Parathyroid adenoma (tissue), 2 donors: ENCODE results near the gene TSPEAR.

Source experiments
- H2AFZ ChIP-seq: fragments of 300-600 bp; sonication (generic); one replicate; pipeline ENCODE4 v1.7.0; 2017; ENCODE audit warnings: antibody characterized with exemption, mild to moderate bottlenecking
- H3K27ac ChIP-seq: fragments of 300-600 bp; sonication (generic); one replicate; pipeline ENCODE4 v1.7.0; 2017
- H3K27me3 ChIP-seq: fragments of 300-600 bp; sonication (generic); one replicate; pipeline ENCODE4 v1.7.0; 2017; ENCODE audit warnings: low read length; ENCODE audit not compliant: control insufficient read depth, insufficient read depth
- H3K36me3 ChIP-seq: fragments of 300-600 bp; sonication (generic); one replicate; pipeline ENCODE4 v1.7.0; 2017; ENCODE audit warnings: low read length; ENCODE audit not compliant: control insufficient read depth, insufficient read depth
- H3K4me1 ChIP-seq: fragments of 300-600 bp; sonication (generic); one replicate; pipeline ENCODE4 v1.7.0; 2017; ENCODE audit warnings: control low read depth
- H3K4me2 ChIP-seq: fragments of 300-600 bp; sonication (generic); one replicate; pipeline ENCODE4 v1.7.0; 2017; ENCODE audit warnings: low read length
- H3K4me3 ChIP-seq: fragments of 300-600 bp; sonication (generic); one replicate; pipeline ENCODE4 v1.7.0; 2017; ENCODE audit warnings: low read depth, low read length
- H3K79me2 ChIP-seq: fragments of 300-600 bp; sonication (generic); one replicate; pipeline ENCODE4 v1.7.0; 2017; ENCODE audit warnings: control low read depth
- H3K9ac ChIP-seq: fragments of 300-600 bp; sonication (generic); one replicate; pipeline ENCODE4 v1.7.0; 2017; ENCODE audit warnings: mild to moderate bottlenecking
- H3K9me3 ChIP-seq: fragments of 300-600 bp; sonication (generic); one replicate; pipeline ENCODE4 v1.7.0; 2017; ENCODE audit warnings: low read length; ENCODE audit not compliant: control insufficient read depth
- CTCF ChIP-seq: fragments of 300-600 bp; sonication (generic); IDR thresholded peaks from one replicate; pipeline ENCODE4 v1.7.0; 2017; ENCODE audit warnings: antibody characterized with exemption, mild to moderate bottlenecking
- donor health status: primary hyperparathyroidism.

Gene TSPEAR

GRCh38 chr21:44732956-44733355, 21.6 kb upstream of the TSPEAR start:
- H3K4me3 ChIP-seq: no peak overlapping the region
- no peak overlapping the region for H3K9ac ChIP-seq
- no peaks in the 10 kb centered on the region for H3K36me3 ChIP-seq
- no peak for TF ChIP-seq CTCF
- no peaks in the 10 kb centered on the region for H3K79me2 ChIP-seq
- no peaks in the 10 kb centered on the region for H3K27me3 ChIP-seq
- no peak overlapping the region for H2AFZ ChIP-seq
- no peaks in the 10 kb centered on the region for H3K4me1 ChIP-seq
- no peak overlapping the region for H3K4me2 ChIP-seq
- no peak overlapping the region for H3K27ac ChIP-seq
- no peaks in the 10 kb centered on the region for H3K9me3 ChIP-seq

GRCh38 chr21:44732263-44732662, 20.9 kb upstream of the TSPEAR start:
- TF ChIP-seq CTCF: no peak
- Histone ChIP-seq H3K79me2 (no peaks in the 10 kb centered on the region), H3K9me3 (no peaks in the 10 kb centered on the region), H3K27me3 (no peaks in the 10 kb centered on the region), H3K36me3 (no peaks in the 10 kb centered on the region), H3K4me2 (no peak overlapping the region), H3K4me3 (no peak overlapping the region), H3K9ac (no peak overlapping the region), H2AFZ (no peak overlapping the region), H3K27ac (no peak overlapping the region), H3K4me1 (no peaks in the 10 kb centered on the region)

- no peak for TF ChIP-seq CTCF
- no peaks in the 10 kb centered on the region for H3K9me3 ChIP-seq
- no peak overlapping the region for H3K27ac ChIP-seq
- H3K4me3 ChIP-seq: no peak overlapping the region
- H3K9ac ChIP-seq: no peak overlapping the region
- H3K27me3 ChIP-seq: no peaks in the 10 kb centered on the region
- H3K4me2 ChIP-seq: no peak overlapping the region
- no peaks in the 10 kb centered on the region for H3K4me1 ChIP-seq
- H2AFZ ChIP-seq: no peak overlapping the region
- no peaks in the 10 kb centered on the region for H3K36me3 ChIP-seq
- H3K79me2 ChIP-seq: no peaks in the 10 kb centered on the region
Observed at GRCh38 chr21:44730951-44731579, 19.7 kb upstream of the TSPEAR start.

- no peaks in the 10 kb centered on the region for H3K9me3 ChIP-seq
- H3K27me3 ChIP-seq: no peaks in the 10 kb centered on the region
- TF ChIP-seq CTCF: no peak
Observed at GRCh38 chr21:44730028-44730395, 18.6 kb upstream of the TSPEAR start.

GRCh38 chr21:44729336-44730027, 18.1 kb upstream of the TSPEAR start:
- TF ChIP-seq CTCF: no peak
- Histone ChIP-seq H3K4me1 (no peaks in the 10 kb centered on the region), H3K36me3 (no peaks in the 10 kb centered on the region), H3K79me2 (no peaks in the 10 kb centered on the region), H3K9ac (no peak overlapping the region), H3K9me3 (no peaks in the 10 kb centered on the region), H3K27ac (no peak overlapping the region), H2AFZ (no peak overlapping the region), H3K4me2 (no peak overlapping the region), H3K27me3 (no peaks in the 10 kb centered on the region), H3K4me3 (no peak overlapping the region)

More at GRCh38 chr21:44730028-44730395, 18.6 kb upstream of the TSPEAR start:
- H2AFZ ChIP-seq: no peak overlapping the region
- H3K4me1 ChIP-seq: no peaks in the 10 kb centered on the region
- H3K36me3 ChIP-seq: no peaks in the 10 kb centered on the region
- no peak overlapping the region for H3K4me3 ChIP-seq
- H3K27ac ChIP-seq: no peak overlapping the region
- H3K9ac ChIP-seq: no peak overlapping the region
- H3K79me2 ChIP-seq: no peaks in the 10 kb centered on the region
- H3K4me2 ChIP-seq: no peak overlapping the region
